GM12878 (cell line): ENCODE data around the gene PGAP6. TPM values are rescaled to one million over a fixed set of nuclear protein-coding genes. Genes with fewer than 3 reads are reported as not detected.
A peak's percentile ranks its signal among the peaks of the same experiment; 100 is the strongest.

Source experiments
- ATAC-seq: fragments of 200-7000 bp; cut with Tn5 transposase; 3 replicates; pipeline ENCODE4 v1.9.1; 2020; ENCODE audit warnings: mild to moderate bottlenecking, moderate library complexity
- BruUV-seq: library from RNA; stranded (reverse); fragments of 400-500 nt; replicated peaks from 2 replicates; lab custom pipeline; 2021; lab: Mats Ljungman, UMichigan
- CTCF ChIA-PET: fragments of 300-600 bp; sonication (Branson Sonifier 250); formaldehyde crosslinking; extraction: SDS; loops from one replicate; lab custom pipeline; 2021; ENCODE audit warnings: inconsistent platforms; lab: Yijun Ruan, JAX
- POLR2A ChIA-PET: fragments of 350-600 bp; formaldehyde crosslinking; extraction: SDS; loops from one replicate; lab custom pipeline; 2021; ENCODE audit warnings: inconsistent platforms; lab: Charles Lee
- RAD21 ChIA-PET: fragments of 300-600 bp; sonication (Branson Sonifier 250); formaldehyde crosslinking; loops from one replicate; lab custom pipeline; 2023; ENCODE audit warnings: antibody characterized with exemption; ENCODE audit not compliant: unreplicated experiment; lab: Charles Lee
- SMC1A ChIA-PET: fragments of 300-600 bp; sonication (Branson Sonifier 250); formaldehyde crosslinking; loops from one replicate; lab custom pipeline; 2023; ENCODE audit not compliant: unreplicated experiment, uncharacterized antibody; lab: Charles Lee
- DNase-seq: peaks from one replicate; pipeline ENCODE4 v3.0.0-alpha.2; 2011; ENCODE audit warnings: low read depth, low spot score
- FAIRE-seq: peaks from 3 replicates; lab custom pipeline; 2011; peaks lifted over from hg19 to GRCh38; lab: Jason Lieb, UNC
- H2AFZ ChIP-seq: 2 replicates; pipeline ENCODE4 v1.6.0; 2011; ENCODE audit warnings: low read depth, low read length, control low read depth; ENCODE audit not compliant: control insufficient read depth
- H3K27ac ChIP-seq: 2 replicates; pipeline ENCODE4 v1.5.1; 2011; ENCODE audit warnings: control low read depth; ENCODE audit not compliant: control insufficient read depth, insufficient read depth
- H3K27me3 ChIP-seq, 2 experiments: replicated peaks in 1 of 2; 2 replicates each; pipeline versions ENCODE4 v1.6.0 to v1.6.1; 2011; ENCODE audit warnings: low read length in 1 of 2; ENCODE audit not compliant: control insufficient read depth in 2 of 2, insufficient read depth in 2 of 2
- H3K36me3 ChIP-seq, 2 experiments: 2 replicates each; pipeline ENCODE4 v1.5.1; 2011; ENCODE audit warnings: low read length in 1 of 2; ENCODE audit not compliant: control insufficient read depth in 2 of 2, insufficient read depth in 2 of 2
- H3K4me1 ChIP-seq: 2 replicates; pipeline ENCODE4 v1.6.1; 2011; ENCODE audit warnings: mild to moderate bottlenecking, low read length, moderate library complexity, mixed read lengths; ENCODE audit not compliant: control insufficient read depth, insufficient read depth
- H3K4me2 ChIP-seq: 2 replicates; pipeline ENCODE4 v1.6.0; 2011; ENCODE audit warnings: control low read depth; ENCODE audit not compliant: control insufficient read depth, insufficient read depth
- H3K4me3 ChIP-seq: fragments of 200-600 bp; sonication (generic); 2 replicates; pipeline ENCODE4 v1.5.1; 2016
- H3K79me2 ChIP-seq: 2 replicates; pipeline ENCODE4 v1.6.0; 2011; ENCODE audit warnings: low read length; ENCODE audit not compliant: control insufficient read depth, insufficient read depth
- H3K9ac ChIP-seq: 2 replicates; pipeline ENCODE4 v1.8.0; 2011; ENCODE audit warnings: low read length, control low read depth, mixed read lengths; ENCODE audit not compliant: control insufficient read depth, insufficient read depth
- H3K9me3 ChIP-seq: replicated peaks from 3 replicates; pipeline ENCODE4 v1.5.1; 2011; ENCODE audit warnings: mild to moderate bottlenecking, low read length; ENCODE audit not compliant: control insufficient read depth, insufficient read depth
- H4K20me1 ChIP-seq: 2 replicates; pipeline ENCODE4 v1.6.0; 2011; ENCODE audit not compliant: control insufficient read depth, insufficient read depth
- CEBPZ ChIP-seq: fragments of 150-350 bp; IDR thresholded peaks from 2 replicates; pipeline ENCODE4 v1.6.1; 2016; ENCODE audit warnings: low read depth, low read length
- E2F8 ChIP-seq: fragments of 450-650 bp; IDR thresholded peaks from 2 replicates; pipeline ENCODE4 v1.6.1; 2018; ENCODE audit warnings: mild to moderate bottlenecking, low read depth, moderate library complexity; ENCODE audit not compliant: partially characterized antibody
- RB1 ChIP-seq: fragments of 450-650 bp; formaldehyde crosslinking; IDR thresholded peaks from 2 replicates; pipeline ENCODE4 v1.6.1; 2017; ENCODE audit warnings: mild to moderate bottlenecking, borderline replicate concordance
- RELB ChIP-seq: fragments of 450-650 bp; IDR thresholded peaks from 2 replicates; pipeline ENCODE4 v1.6.1; 2017; ENCODE audit warnings: low read depth, mild to moderate bottlenecking, moderate library complexity
- SIX5 ChIP-seq: IDR thresholded peaks from 2 replicates; pipeline ENCODE4 v1.6.1; 2011; ENCODE audit warnings: mild to moderate bottlenecking, low read depth, low read length, moderate library complexity; ENCODE audit not compliant: severe bottlenecking
- TBL1XR1 ChIP-seq: IDR thresholded peaks from 2 replicates; pipeline ENCODE4 v1.6.1; 2012; ENCODE audit warnings: low read depth, low read length, improper control_type of control experiment
- WGBS: methylation state at CpG from one replicate; pipeline ENCODE4 v1.1.6; 2016; ENCODE audit warnings: low lambda C conversion rate; ENCODE audit not compliant: insufficient replicate concordance, insufficient coverage; ENCODE audit errors: missing lambda C conversion rate; 5-methylcytosine and 5-hydroxymethylcytosine counted together
- in situ Hi-C: fragments of 300-500 bp; cut with MboI; formaldehyde crosslinking; loops from 9 replicates; pipeline ENCODE4 v1.14.3; 2018; ENCODE audit warnings: mixed read lengths
- intact Hi-C: fragments of 100-400 bp; cut with micrococcal nuclease; formaldehyde crosslinking; loops from one replicate; pipeline ENCODE4 v1.14.2; 2022; ENCODE audit not compliant: unreplicated experiment
- polyA plus RNA-seq, 11 experiments: library from polyadenylated mRNA; depleted of rRNA in 4 of 11; unstranded in 6 of 11; stranded (reverse) in 5 of 11; fragments of >200 nt; fragmentation: Nextera tagmentation in 4 of 11; fragmentation: Illumina TruSeq in 1 of 11; extraction: Ambion mirVana in 4 of 11; extraction: Trizol in 1 of 11; gene quantifications; 1 replicate in 1 of 11; 2 replicates in 10 of 11; pipeline versions ENCODE4 v1.2.1 to v1.2.3, GENCODE V29; 2011 to 2016; ENCODE audit warnings: inconsistent platforms in 2 of 11, missing spikeins in 2 of 11, low read depth in 1 of 11
- total RNA-seq, 4 experiments: library from RNA; depleted of rRNA in 3 of 4; stranded (reverse); fragments of >200 nt in 3 of 4; fragmentation: Illumina TruSeq in 1 of 4; extraction: Trizol in 1 of 4; gene quantifications; 2 replicates each; pipeline versions ENCODE4 v1.2.1 to v1.2.3, GENCODE V29; 2013 to 2021
- TF ChIP-seq, protein P1 (sequence below): IDR thresholded peaks from 2 replicates; pipeline ENCODE4 v1.6.1; 2012; ENCODE audit warnings: low read length, inconsistent platforms

The PGAP6 gene
- total and polyA plus RNA-seq, 10 of the 15 experiments (the other 5 are each of a cell fraction or from before 2014, with no cell fraction given): 0.76 to 48.8 (median 18.4) TPM

DNA sequence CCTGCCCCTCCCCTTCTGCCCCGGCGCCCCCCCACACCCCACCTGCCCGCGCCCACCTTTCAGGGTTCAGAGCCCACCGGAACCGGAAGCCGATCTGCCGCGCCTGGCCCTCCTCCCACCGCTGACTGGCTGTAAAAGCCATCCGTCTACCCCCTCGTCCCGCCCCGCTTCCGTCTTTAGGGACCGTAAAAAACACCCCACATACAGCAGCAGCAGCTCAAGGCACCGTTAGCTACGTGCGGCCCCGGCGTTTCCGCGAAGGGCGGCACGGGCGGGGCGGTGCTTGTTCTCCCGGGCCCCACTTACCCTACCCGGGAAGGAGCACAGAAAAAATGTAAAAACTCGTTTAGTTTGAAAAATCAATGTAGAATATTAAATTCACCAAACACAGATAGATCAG lies 11.3 kb downstream of the PGAP6 start, which contains the start of gene MRPL28 (continued):
- TF ChIP-seq E2F8: peak; percentile 65
- TF ChIP-seq, protein P1, sequence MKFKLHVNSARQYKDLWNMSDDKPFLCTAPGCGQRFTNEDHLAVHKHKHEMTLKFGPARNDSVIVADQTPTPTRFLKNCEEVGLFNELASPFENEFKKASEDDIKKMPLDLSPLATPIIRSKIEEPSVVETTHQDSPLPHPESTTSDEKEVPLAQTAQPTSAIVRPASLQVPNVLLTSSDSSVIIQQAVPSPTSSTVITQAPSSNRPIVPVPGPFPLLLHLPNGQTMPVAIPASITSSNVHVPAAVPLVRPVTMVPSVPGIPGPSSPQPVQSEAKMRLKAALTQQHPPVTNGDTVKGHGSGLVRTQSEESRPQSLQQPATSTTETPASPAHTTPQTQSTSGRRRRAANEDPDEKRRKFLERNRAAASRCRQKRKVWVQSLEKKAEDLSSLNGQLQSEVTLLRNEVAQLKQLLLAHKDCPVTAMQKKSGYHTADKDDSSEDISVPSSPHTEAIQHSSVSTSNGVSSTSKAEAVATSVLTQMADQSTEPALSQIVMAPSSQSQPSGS: no peak

DNA sequence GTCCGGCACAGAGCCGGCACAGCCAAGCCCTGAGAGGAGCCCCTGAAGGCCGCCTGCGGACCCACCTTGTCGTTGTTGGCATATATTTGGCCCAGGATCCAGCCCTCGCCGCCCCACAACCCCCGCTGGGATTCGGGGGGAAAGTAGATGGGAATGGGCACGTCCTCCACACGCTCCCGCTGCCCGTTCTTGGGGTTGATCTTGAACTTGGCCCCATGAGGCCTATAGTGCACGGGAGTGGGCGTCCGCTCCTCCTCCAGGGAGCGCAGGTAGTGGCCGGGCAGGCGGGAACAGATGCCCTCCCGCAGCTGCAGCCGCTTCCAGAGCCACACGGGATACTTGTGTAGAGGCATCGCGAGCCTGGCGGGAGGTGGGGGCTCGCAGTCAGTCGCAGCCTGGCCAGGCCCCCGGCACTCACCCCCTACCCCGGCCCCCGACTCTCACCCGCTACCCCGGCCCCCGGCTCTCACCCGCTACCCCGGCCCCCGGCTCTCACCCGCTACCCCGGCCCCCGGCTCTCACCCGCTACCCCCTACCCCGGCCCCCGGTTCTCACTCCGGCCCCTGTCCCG lies 11.8 kb downstream of the PGAP6 start:
- Histone ChIP-seq H3K4me1 (peaks cover 4% of the 10 kb centered on the region; the same call in 1 of the 2 replicates), H3K27ac (no peak overlapping the region), H3K9me3 (no peaks in the 10 kb centered on the region), H4K20me1 (no peaks in the 10 kb centered on the region), H2AFZ (no peak overlapping the region), H3K36me3 (peaks cover 5 to 20% of the 10 kb centered on the region in 2 experiments; a peak in 3 of 4 replicates), H3K9ac (peak overlapping the region; percentile 46), H3K79me2 (peaks cover 4% of the 10 kb centered on the region), H3K4me3 (peak overlapping the region; percentile 65), H3K27me3 (no peaks in the 10 kb centered on the region), H3K4me2 (peak overlapping the region; percentile 79)
- CTCF ChIA-PET: interaction anchor here (0.6 to 1.0 kb wide), 5 partner anchors 8 to 273 kb away, joined by 3 to 6 read pairs (median 3); no protein-coding TSS in a partner anchor
- in situ Hi-C loops: loop anchor here (5.0 kb wide), 1 partner anchor 263 kb away; no protein-coding TSS in a partner anchor
- 30% methylated on average over 37 of the region's 44 CpGs for WGBS
- BruUV-seq: no TSS peak
- FAIRE-seq (no peak), DNase-seq (no peak), ATAC-seq (peak; percentile 59)
- intact Hi-C loops: no loop called here
- POLR2A ChIA-PET: interaction anchor here (0.6 to 3.0 kb wide), 10 partner anchors 11 to 317 kb away, joined by 3 to 22 read pairs (median 4); partner anchors contain the start of genes AXIN1, FAM234A, LUC7L and PGAP6
- RAD21 ChIA-PET: interaction anchor here (0.7 to 1.1 kb wide), 6 partner anchors 8 to 263 kb away, joined by 3 to 6 read pairs (median 5); partner anchors contain the start of genes DECR2 and PGAP6
- SMC1A ChIA-PET: interaction anchor here (1.2 kb wide), 1 partner anchor 8 kb away, joined by 3 read pairs; no protein-coding TSS in a partner anchor
- no peak for TF ChIP-seq RB1
- TF ChIP-seq SIX5: no peak
- TF ChIP-seq TBL1XR1: no peak
- TF ChIP-seq RELB: no peak
- TF ChIP-seq CEBPZ: no peak
